GM21529 (cell line): Measurements from ENCODE around the gene LONP2.
"Not testable (repeated sequence)": the region's sequence is repeated elsewhere in the genome, so short reads cannot be mapped to it uniquely, and the experiment has no call there.

ENCODE experiments used
- ATAC-seq: cut with Tn5 transposase; IDR thresholded peaks from one replicate; pipeline ENCODE4 v1.9.1; 2021; ENCODE audit not compliant: unreplicated experiment

LONP2 gene

GRCh38 chr16:48330189-48330840 is 86.2 kb downstream of the LONP2 start:
- no peak for ATAC-seq

DNA sequence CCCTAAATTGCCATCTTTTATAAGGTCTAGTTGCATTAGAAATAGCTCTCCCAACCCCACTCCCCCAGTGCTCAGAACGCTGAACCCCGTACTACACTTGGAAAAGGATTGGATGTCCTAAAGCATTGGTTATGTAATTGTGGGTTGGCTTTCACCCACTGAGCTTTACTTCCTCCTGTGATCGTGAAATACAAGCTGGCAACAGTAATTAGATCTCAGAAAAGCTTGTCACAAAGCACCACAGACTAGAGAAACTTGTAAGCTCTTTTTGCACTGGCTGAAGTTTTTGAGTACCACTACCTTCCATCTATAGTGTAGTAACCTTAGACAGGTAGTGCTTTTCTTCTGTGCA is 86.7 kb downstream of the LONP2 start:
- ATAC-seq: no peak

GRCh38 chr16:48332978-48333377 is 88.9 kb downstream of the LONP2 start:
- ATAC-seq: no peak

DNA sequence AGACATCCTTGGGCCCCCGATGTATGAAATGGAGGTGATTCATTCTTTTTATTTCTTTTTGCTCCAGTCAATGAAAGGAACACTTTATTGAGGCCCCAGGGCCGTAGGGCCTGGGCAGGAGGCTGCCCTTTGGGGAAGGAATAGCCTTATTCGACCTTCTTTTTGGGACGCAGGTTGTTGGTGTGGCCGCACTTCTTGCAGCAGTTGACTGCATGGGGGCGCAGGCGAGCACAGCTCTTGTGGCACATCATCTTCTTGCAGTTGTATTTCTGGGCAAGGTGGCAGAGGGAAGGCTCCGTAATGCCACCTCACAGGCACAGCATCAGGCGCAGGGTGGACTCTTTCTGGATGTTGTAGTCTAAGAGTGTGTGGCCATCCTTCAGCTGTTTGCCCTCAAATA is 90.2 kb downstream of the LONP2 start:
- ATAC-seq: no peak

DNA sequence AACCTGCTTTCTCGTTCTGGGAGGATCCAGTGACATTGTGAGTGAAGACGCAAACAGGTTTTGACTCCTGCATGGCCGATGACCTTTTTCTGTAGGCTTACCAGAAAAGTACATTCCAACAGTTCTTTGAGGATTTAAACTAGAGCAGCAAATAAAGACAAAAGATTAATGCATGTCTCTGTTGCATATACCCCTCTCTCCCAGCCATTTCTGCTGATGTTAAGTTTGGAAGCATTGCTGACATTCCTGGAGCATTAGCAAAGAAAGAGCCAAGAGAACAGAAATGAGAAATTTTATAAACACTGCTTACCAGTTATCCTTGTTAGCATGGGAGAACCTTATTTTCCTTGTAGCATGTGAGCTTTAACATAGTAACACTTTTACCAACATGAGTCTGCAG is 91.9 kb downstream of the LONP2 start:
- no peak for ATAC-seq

DNA sequence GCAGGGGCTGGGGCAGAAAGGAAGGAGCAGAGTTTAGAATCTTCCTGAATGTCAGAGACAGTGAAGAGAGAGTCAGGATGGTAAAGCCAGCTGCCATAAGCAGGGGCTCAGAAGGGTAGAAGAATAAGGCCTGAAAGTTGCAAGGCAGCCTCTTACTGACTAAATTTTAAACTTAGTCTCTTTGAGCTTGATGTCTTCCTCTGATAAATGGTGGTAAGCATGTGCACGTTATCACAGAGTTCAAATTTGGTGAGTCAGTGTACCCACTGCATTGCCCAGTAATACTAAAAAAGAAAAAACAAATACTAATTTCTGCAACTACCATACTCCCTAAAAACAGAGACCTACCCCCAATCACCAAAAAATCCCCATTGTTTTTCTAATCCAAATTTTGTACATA is 96.0 kb downstream of the LONP2 start:
- no peak for ATAC-seq

DNA sequence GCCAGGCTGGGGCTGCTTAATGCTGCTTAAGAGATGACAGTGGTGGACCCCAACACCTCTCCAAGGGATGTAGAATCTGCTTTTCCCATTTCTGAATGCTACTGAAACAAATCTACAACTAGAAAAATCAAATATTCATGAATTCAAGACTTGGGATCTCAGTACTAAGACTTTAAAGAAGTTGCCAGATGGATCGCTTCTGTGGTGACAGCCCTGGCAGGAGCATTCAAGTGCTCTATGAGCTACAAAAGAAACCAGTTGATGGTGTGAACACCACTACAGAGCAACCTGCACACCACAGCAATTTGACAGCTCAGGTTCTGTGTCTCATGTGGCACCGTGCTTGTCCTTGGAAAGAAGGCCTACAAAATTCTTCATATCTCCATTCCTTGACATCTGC is 98.5 kb downstream of the LONP2 start:
- ATAC-seq: no peak

GRCh38 chr16:48347191-48347865 is 103.2 kb downstream of the LONP2 start:
- no peak for ATAC-seq

DNA sequence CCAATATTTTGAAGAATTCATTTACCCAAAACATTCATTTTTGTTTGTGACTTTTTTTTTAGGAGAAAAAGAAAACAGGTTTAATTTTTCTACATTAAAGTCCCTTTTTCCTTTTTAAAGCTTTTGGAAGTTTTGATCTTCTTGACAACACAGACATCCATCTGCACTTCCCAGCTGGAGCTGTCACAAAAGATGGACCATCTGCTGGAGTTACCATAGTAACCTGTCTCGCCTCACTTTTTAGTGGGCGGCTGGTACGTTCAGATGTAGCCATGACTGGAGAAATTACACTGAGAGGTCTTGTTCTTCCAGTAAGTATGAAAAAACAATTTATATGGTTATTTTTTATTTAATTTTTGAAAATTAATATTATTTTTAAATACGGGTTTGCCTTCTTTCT is 103.9 kb downstream of the LONP2 start:
- no peak for ATAC-seq

GRCh38 chr16:48350736-48351135 is 106.6 kb downstream of the LONP2 start:
- no peak for ATAC-seq

GRCh38 chr16:48352648-48353390 is 108.7 kb downstream of the LONP2 start:
- ATAC-seq: no peak

GRCh38 chr16:48353565-48354163 is 109.6 kb downstream of the LONP2 start:
- ATAC-seq: peak; percentile 83

- not testable (repeated sequence) for ATAC-seq
Observed at GRCh38 chr16:48354385-48354784, 110.3 kb downstream of the LONP2 start.

- no peak for ATAC-seq
Observed at GRCh38 chr16:48354877-48355855, 111.1 kb downstream of the LONP2 start.

DNA sequence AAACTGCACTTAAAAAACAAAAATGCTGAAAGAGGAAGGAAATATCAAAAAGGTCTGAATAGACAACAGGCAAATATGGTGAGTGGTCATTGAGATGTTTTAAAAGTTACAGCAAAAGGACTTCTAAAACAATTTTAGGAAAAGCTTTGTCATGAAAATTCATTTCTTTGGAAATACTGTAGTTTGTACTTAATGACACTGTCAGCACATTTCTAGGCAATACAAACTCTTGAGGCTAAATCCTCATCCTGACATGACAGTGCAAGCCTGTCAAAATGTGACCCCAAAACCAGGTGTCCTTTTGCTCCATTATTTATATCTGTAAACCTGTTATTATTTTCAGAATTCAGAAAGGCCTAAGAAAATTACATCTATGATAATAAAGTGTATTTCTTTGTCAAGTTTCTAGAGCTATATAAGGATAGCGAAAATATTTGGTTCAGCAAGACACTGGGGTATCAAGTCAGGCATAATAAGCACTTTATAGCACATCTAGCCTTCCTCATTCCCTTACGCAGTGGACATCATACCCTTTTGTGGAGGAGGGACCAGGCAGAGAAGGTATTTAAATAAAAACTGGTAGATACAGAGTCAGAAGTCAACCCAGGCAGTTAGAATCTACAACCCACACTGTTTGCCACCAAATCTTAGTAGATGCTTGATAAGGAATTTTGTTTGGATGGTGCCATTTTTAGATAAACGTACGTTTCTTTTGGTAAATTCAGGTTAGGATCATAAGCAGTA is 112.7 kb downstream of the LONP2 start:
- no peak for ATAC-seq

DNA sequence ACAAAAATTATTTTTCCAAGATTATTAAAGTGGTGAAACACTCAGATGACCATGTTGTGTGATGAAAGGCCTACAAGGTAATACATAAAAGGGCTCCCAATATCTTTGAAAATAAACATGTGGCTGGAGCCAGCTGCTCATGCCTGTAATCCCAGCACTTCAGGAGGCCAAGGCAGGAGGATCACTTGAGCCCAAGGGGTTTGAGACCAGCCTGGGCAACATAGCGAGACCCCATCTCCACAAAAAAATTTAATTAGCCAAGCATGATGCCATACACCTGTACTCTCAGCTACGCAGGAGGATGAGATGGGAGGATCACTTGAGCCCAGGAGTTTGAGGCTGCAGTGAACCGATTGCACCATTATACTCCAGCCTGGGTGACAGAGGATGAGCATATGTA is 114.3 kb downstream of the LONP2 start:
- ATAC-seq: no peak

DNA sequence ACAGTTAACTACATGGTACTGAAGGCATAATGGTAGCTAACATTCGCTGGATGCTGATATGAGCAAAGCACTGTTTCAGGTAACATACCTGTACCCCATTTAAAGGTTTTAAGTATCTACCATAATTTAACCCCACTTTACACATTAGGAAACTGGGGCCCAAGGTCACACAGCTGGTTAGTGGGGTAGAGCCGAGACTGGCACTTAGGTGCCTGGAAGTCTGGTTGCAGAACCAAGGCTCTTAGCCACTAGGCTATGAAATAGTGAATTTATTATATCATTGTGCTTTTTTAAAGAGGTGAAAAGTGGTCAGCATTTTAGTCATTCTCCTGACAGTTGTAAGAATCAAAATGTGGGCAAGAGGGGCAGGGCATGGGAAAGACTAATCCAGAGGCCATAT is 115.9 kb downstream of the LONP2 start:
- ATAC-seq: no peak

GRCh38 chr16:48361012-48361411 is 116.9 kb downstream of the LONP2 start:
- no peak for ATAC-seq

- no peak for ATAC-seq
Observed at GRCh38 chr16:48361540-48362144, 117.5 kb downstream of the LONP2 start.
